CD14-positive monocyte (primary cell): ENCODE measurements around the gene HMMR. TPM values are rescaled to one million over a fixed set of nuclear protein-coding genes. Genes with fewer than 3 reads are reported as not detected.

ENCODE experiments used
- DNase-seq, 3 donors: peaks; one replicate each; pipeline ENCODE4 v3.0.0-alpha.2; 2011 to 2022
- H2AFZ ChIP-seq: 2 replicates; pipeline ENCODE4 v1.6.0; 2012; ENCODE audit warnings: mild to moderate bottlenecking, low read depth, low read length, inconsistent platforms; ENCODE audit not compliant: insufficient read depth, poor library complexity, severe bottlenecking
- H3K27ac ChIP-seq, 2 donors: 1 replicate in 1 of 2; 2 replicates in 1 of 2; pipeline ENCODE4 v1.5.1; 2012 to 2013; ENCODE audit warnings: low read length in 2 of 2, control low read depth in 1 of 2, inconsistent platforms in 1 of 2, low read depth in 1 of 2, mild to moderate bottlenecking in 1 of 2
- H3K27me3 ChIP-seq, 2 donors: one replicate each; pipeline versions ENCODE4 v1.6.0 to v1.6.1; 2011 to 2013; ENCODE audit warnings: low read length in 2 of 2; ENCODE audit not compliant: control insufficient read depth in 2 of 2, insufficient read depth in 2 of 2
- H3K36me3 ChIP-seq, 2 donors: replicated peaks in 1 of 2; 1 replicate in 1 of 2; 2 replicates in 1 of 2; pipeline versions ENCODE4 v1.5.1 to v1.6.1; 2012 to 2013; ENCODE audit warnings: low read length in 2 of 2, control low read depth in 1 of 2, inconsistent platforms in 1 of 2, mild to moderate bottlenecking in 1 of 2; ENCODE audit not compliant: insufficient read depth in 2 of 2, control insufficient read depth in 1 of 2
- H3K4me1 ChIP-seq, 2 donors: 1 replicate in 1 of 2; 2 replicates in 1 of 2; pipeline versions ENCODE4 v1.5.1 to v1.6.1; 2012 to 2013; ENCODE audit warnings: low read length in 2 of 2, control low read depth in 1 of 2, inconsistent platforms in 1 of 2, mild to moderate bottlenecking in 1 of 2, moderate library complexity in 1 of 2; ENCODE audit not compliant: insufficient read depth in 2 of 2, control insufficient read depth in 1 of 2
- H3K4me2 ChIP-seq: replicated peaks from 2 replicates; pipeline ENCODE3; 2012; ENCODE audit warnings: low read length, moderate library complexity, mild to moderate bottlenecking; ENCODE audit not compliant: poor library complexity, severe bottlenecking; ENCODE audit errors: extremely low read depth
- H3K4me3 ChIP-seq, 3 experiments: fragments of 200-600 bp in 1 of 3; sonication (generic) in 1 of 3; replicated peaks in 1 of 3; 1 replicate in 2 of 3; 2 replicates in 1 of 3; pipeline ENCODE4 v1.5.1; 2011 to 2013; ENCODE audit warnings: low read length in 3 of 3, mild to moderate bottlenecking in 3 of 3, control low read depth in 2 of 3, low read depth in 2 of 3, inconsistent platforms in 1 of 3, moderate library complexity in 1 of 3
- H3K79me2 ChIP-seq: 2 replicates; pipeline ENCODE4 v1.6.0; 2012; ENCODE audit warnings: mild to moderate bottlenecking, control low read depth, inconsistent platforms, low read length, moderate library complexity; ENCODE audit not compliant: insufficient read depth
- H3K9ac ChIP-seq: 2 replicates; pipeline ENCODE4 v1.6.0; 2017; ENCODE audit warnings: low read length, mild to moderate bottlenecking; ENCODE audit not compliant: insufficient read depth, poor library complexity, severe bottlenecking
- H3K9me3 ChIP-seq, 2 donors: replicated peaks in 1 of 2; 1 replicate in 1 of 2; 2 replicates in 1 of 2; pipeline versions ENCODE4 v1.5.1 to v1.6.1; 2012 to 2013; ENCODE audit warnings: low read length in 2 of 2, control low read depth in 1 of 2; ENCODE audit not compliant: control insufficient read depth in 1 of 2, insufficient read depth in 1 of 2
- H4K20me1 ChIP-seq: 2 replicates; pipeline ENCODE4 v1.6.0; 2012; ENCODE audit warnings: mild to moderate bottlenecking, low read length, control low read depth, moderate library complexity; ENCODE audit not compliant: insufficient read depth
- H3K27ac Mint-ChIP-seq, 7 donors: one replicate each; pipeline ENCODE4 v1.8.0; 2020; ENCODE audit warnings: mild to moderate bottlenecking in 7 of 7, mixed read lengths in 7 of 7, moderate library complexity in 6 of 7, inconsistent platforms in 2 of 7
- H3K27me3 Mint-ChIP-seq, 3 donors: one replicate each; pipeline ENCODE4 v1.8.0; 2021 to 2022; ENCODE audit warnings: low read depth in 3 of 3, mild to moderate bottlenecking in 3 of 3, mixed read lengths in 3 of 3, moderate library complexity in 3 of 3, inconsistent platforms in 1 of 3
- H3K36me3 Mint-ChIP-seq, 2 donors: one replicate each; pipeline ENCODE4 v1.8.0; 2020; ENCODE audit warnings: mixed read lengths in 2 of 2, inconsistent platforms in 1 of 2, mild to moderate bottlenecking in 1 of 2
- H3K4me1 Mint-ChIP-seq: one replicate; pipeline ENCODE4 v1.8.0; 2020; ENCODE audit warnings: mild to moderate bottlenecking, mixed read lengths
- H3K4me3 Mint-ChIP-seq, 2 donors: one replicate each; pipeline ENCODE4 v1.8.0; 2020; ENCODE audit warnings: mild to moderate bottlenecking in 2 of 2, mixed read lengths in 2 of 2, moderate library complexity in 1 of 2
- H3K9me3 Mint-ChIP-seq, 7 donors: one replicate each; pipeline ENCODE4 v1.8.0; 2020 to 2022; ENCODE audit warnings: mixed read lengths in 7 of 7, mild to moderate bottlenecking in 6 of 7, moderate library complexity in 6 of 7, inconsistent platforms in 2 of 7
- CTCF ChIP-seq: fragments of 200-600 bp; IDR thresholded peaks from one replicate; pipeline ENCODE4 v1.8.0; 2022; ENCODE audit warnings: antibody characterized with exemption, mild to moderate bottlenecking
- WGBS: methylation state at CpG from one replicate; pipeline ENCODE4 v1.1.5; 2013; ENCODE audit warnings: missing lambda C conversion rate; ENCODE audit not compliant: insufficient coverage; 5-methylcytosine and 5-hydroxymethylcytosine counted together
- intact Hi-C, 2 donors: fragments of 100-400 bp; cut with micrococcal nuclease; formaldehyde crosslinking; loops; one replicate each; pipeline versions ENCODE4 v1.15.0 to v1.15.1; 2023
- polyA plus RNA-seq, 3 donors: library from polyadenylated mRNA; depleted of rRNA in 1 of 3; unstranded in 2 of 3; stranded (reverse) in 1 of 3; fragments of 300-500 nt in 2 of 3; fragments of >200 nt in 1 of 3; fragmentation: Illumina TruSeq in 2 of 3; gene quantifications; 1 replicate in 2 of 3; 2 replicates in 1 of 3; pipeline ENCODE4 v1.2.3, GENCODE V29; 2012 to 2021

The HMMR gene
- polyA plus RNA-seq, 3 donors, result 0.29 TPM; not detected in 2

GRCh38 chr5:163533223-163533622 is 72.8 kb downstream of the HMMR start:
- Mint-ChIP-seq H3K4me1 (no peaks in the 10 kb centered on the region), H3K36me3 (no peaks in the 10 kb centered on the region), H3K4me3 (no peak overlapping the region), H3K27me3 (peaks cover 2 to 3% (median 2%) of the 10 kb centered on the region in 3 donors), H3K27ac (no peak overlapping the region), H3K9me3 (peaks cover 0 to 6% (median 3%) of the 10 kb centered on the region in 7 donors)
- Histone ChIP-seq H2AFZ (no peak overlapping the region), H3K79me2 (no peaks in the 10 kb centered on the region), H4K20me1 (no peaks in the 10 kb centered on the region), H3K9ac (no peak overlapping the region), H3K9me3 (no peaks in the 10 kb centered on the region), H3K4me2 (no peak overlapping the region), H3K27ac (no peak overlapping the region), H3K36me3 (no peaks in the 10 kb centered on the region), H3K4me1 (no peaks in the 10 kb centered on the region), H3K4me3 (no peak overlapping the region), H3K27me3 (no peaks in the 10 kb centered on the region)
- DNase-seq, result no peak
- intact Hi-C loops, result no loop called here
- 90% methylated on average over 2 of the region's 2 CpGs for WGBS
- TF ChIP-seq CTCF, result no peak

- intact Hi-C loops, result no loop called here
- Mint-ChIP-seq H3K36me3 (no peaks in the 10 kb centered on the region), H3K4me3 (no peak overlapping the region), H3K4me1 (no peaks in the 10 kb centered on the region), H3K27ac (no peak overlapping the region), H3K9me3 (peaks cover 0 to 5% (median 3%) of the 10 kb centered on the region in 7 donors), H3K27me3 (peaks cover 2 to 3% (median 2%) of the 10 kb centered on the region in 3 donors)
- TF ChIP-seq CTCF, result no peak
- no peaks in the 10 kb centered on the region for H3K4me1 ChIP-seq
- no peak overlapping the region for H2AFZ ChIP-seq
- no peaks in the 10 kb centered on the region for H3K79me2 ChIP-seq
- H4K20me1 ChIP-seq, result no peaks in the 10 kb centered on the region
- H3K9ac ChIP-seq, result no peak overlapping the region
- H3K4me3 ChIP-seq, result no peak overlapping the region
- H3K36me3 ChIP-seq, result no peaks in the 10 kb centered on the region
- H3K27me3 ChIP-seq, result no peaks in the 10 kb centered on the region
- whole genome bisulfite sequencing, result 100% methylated on average over 1 of the region's 2 CpGs
- no peak for DNase-seq
- no peak overlapping the region for H3K27ac ChIP-seq
- no peaks in the 10 kb centered on the region for H3K9me3 ChIP-seq
- no peak overlapping the region for H3K4me2 ChIP-seq
Observed at GRCh38 chr5:163534492-163535094, 74.2 kb downstream of the HMMR start.
